HG03066 (cell line): ENCODE data around the gene HSPB1.
"Not testable (repeated sequence)": the region's sequence is repeated elsewhere in the genome, so short reads cannot be mapped to it uniquely, and the experiment has no call there.

Experiments
- ATAC-seq: cut with Tn5 transposase; IDR thresholded peaks from one replicate; pipeline ENCODE4 v1.9.1; 2021; ENCODE audit warnings: low read depth; ENCODE audit not compliant: unreplicated experiment

The HSPB1 gene

GRCh38 chr7:76281006-76281705 lies 21.3 kb upstream of the HSPB1 start:
- ATAC-seq, result no peak

DNA sequence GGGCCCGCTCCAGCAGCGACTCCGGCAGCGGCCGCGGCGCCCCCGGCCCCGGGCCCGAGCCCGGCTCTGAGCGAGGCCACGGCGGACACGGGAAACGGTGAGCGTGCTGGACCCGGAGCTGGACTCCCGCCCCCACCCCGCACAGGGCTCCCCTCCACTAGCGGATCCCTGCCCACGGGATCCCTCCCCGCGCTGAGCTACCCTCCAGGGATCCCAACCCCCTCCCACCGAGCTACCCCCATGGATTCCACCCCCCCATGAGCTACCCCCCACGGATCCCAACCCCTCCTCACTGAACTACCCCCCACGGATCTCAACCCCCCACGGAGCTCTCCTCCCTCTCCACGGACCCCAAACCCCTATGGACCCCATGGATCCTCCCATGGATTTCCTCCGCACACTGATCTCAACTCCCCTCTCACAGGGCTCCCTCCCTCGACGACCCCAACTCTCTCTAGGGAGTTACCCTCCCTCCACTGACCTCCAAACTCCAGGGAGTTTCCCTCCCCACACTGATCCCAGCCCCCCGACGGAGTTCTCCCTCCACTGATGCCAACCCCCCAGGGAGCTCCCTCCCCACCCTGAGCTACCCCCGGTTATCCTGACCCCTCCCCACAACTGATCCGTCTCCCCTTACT lies 20.6 kb upstream of the HSPB1 start:
- no peak for ATAC-seq

DNA sequence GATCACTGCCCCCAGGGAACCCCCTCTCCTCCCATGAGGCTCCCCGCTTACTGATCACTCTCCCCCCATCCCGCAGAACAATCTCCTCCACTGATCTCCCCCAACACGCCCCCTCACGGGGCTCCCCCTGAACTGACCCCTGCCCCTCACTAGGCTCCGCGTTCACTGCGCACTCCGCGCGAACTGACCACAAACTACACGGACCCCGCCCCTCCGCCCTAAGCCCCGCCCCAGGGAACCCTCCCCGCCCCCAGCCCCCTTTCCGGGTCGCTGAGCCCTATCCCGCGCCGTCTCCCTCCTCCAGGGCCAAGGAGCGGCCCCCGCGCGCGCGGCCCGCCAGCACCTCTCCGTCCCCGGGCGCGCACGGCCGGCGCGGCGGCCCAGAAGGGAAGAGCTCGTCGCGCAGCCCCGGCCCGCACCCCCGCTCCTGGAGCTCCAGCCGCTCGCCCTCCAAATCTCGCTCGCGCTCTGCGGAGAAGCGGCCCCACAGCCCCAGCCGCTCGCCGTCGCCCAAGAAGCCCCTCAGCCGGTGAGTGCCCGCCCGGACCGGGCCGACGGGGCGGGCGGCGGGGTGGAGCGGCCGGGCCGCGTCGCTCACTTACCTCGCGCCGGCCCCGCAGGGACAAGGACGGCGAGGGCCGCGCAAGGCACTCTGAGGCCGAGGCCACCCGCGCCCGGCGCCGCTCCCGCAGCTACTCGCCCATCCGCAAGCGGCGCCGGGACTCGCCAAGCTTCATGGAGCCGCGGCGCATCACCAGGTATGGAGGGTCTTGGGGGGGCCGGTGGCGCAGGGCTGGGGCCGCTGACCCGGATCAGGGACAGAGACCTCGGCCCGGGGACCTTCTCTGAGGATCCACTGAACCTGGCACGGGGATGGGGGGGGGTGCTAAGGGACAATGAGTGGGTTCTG lies 19.9 kb upstream of the HSPB1 start:
- ATAC-seq, result no peak

DNA sequence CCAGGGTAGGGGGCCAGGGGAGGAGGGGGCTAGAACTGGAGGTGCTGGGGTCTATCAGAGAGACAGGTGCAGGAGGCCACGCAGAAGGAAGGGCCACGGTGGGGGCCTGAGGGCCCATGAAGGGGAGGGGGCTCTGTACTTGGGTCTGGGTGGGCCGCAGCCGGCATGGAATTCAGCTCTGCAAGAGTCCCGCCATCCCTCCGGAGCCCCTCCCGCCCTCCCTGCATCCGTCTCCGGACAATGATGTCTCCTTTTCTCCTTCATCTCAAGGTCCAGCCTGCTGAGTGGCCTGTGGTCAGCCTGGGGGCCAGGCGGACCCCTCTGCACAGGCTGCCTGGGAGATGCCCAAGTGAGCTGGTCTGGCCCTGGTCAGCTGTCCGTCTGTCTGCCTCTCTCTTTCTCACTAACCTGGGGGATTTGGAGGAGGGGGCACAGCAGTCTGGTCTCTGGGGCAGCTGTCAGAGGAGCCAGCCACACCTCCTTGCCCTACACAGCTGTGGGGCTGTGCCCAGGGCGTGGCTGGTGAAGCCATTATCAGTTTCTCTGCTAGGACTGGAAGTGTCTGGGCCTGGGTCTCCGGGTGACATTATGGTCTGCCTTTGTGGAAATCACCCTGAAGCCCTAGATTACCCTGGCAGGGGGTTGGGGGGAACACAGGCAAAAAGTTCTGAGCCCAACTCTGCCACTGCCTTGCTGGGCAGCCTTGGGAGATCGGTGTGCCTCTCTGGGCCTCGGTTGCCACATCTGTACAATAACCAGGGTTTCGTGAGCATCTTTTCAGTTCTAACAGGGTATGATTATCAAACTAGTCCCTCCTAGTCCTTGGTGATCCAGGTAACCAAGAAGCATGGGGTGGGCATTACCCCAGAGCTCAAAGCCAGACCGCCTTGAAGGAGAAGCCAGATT lies 19.0 kb upstream of the HSPB1 start:
- no peak for ATAC-seq

DNA sequence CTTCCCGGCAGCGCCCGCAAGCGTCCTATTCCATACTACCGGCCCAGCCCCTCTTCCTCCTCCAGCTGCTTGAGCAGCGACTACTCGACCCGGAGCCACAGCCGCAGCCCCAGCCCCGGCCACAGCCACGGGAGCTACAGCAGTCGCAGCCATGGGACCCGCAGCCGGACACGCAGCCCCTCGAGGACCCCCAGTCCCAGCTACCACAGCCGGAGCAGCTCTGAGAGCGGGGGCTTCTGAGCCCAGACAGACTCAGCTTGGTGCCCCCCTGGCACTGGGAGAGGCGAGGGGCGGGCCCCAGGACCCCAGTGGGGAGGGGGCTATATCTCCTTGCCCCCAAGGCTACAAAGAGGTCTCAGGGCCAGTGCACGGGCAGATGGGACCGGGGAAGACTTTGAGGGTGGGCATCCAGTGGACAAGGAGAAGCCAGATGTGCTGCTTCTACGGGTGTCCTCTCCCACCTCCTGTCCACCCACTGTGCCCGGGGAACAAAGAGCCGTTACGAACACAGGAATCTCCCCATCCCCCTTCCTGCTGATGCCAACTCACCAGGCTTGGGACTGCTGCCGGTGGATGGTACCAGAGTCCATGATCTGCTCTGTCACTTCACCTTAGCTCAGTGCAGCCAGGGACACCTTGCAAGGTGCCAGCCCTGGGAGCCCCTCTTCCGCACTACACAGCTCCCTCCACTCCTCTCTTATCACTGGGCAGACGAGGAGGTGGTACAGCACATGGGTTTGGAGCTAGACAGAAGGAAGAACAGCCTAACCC lies 16.7 kb upstream of the HSPB1 start:
- no peak for ATAC-seq

DNA sequence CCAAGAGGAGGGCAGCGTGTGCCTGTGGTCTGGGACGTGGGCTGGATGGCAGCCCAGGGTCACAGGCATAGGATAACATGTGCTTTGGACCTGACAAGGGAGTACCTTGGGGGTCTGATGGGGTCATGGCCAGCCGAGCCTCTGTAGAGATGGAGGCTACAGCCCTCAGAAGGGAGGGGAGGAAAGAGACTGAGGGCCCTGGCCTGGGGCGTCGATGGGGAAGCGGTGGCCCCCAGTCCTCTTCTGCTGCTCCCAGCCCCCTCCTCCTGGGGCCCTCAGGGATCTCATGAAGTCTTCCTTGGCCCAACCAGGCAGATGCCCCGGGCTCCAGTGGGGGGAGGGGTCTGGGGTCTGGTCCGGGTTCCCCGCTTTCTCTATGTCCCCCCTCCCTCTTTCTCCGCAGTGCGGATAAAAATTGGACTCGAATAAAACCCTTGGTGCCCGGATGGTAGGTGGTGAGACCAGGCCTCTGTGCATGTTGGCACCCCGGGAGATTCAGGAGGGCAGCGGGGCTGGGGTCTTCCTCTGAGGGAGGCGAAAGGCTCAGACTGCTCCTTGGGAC lies 15.6 kb upstream of the HSPB1 start:
- no peak for ATAC-seq

- ATAC-seq, result not testable (repeated sequence)
Observed at GRCh38 chr7:76290847-76291350, 11.6 kb upstream of the HSPB1 start.

- ATAC-seq, result peak; percentile 85
Observed at GRCh38 chr7:76291351-76292212, 10.9 kb upstream of the HSPB1 start.

- ATAC-seq, result no peak
Observed at GRCh38 chr7:76292213-76292573, 10.3 kb upstream of the HSPB1 start.

GRCh38 chr7:76292911-76293310 lies 9.6 kb upstream of the HSPB1 start:
- not testable (repeated sequence) for ATAC-seq

- no peak for ATAC-seq
Observed at GRCh38 chr7:76293407-76293901, 9.0 kb upstream of the HSPB1 start.

DNA sequence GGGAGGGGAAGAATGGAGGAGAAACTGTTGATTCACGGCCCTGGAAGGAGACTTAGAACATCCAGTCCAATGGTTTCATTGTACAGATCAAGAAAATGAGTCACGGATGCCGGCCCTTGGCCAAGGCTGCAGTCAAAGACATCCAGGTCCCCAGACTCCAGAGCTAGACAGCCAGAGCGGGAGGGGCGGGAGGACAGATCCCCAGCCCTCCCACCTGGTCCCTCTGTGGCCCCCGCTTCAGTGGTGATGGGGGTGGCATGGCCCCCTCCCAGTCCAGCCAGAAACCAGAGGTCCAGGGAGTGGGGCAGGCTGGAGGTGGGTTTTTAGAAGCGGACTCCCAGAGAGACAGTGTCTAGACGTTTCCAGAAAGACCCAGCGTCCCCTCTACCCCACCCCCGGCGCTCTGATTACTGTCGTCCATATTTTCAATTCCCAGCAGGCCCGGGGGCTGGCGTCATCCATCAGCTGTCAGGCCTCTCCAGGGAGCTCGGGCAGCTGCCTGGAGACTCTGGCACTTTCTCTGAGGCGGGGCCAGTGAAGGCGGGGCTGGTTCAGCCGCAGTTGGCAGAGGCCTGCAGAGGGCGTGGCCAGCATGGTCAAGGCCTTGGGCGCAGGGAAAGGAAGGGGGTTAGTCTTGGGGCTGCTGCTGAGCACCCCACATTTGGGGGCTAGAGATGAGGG lies 8.0 kb upstream of the HSPB1 start:
- no peak for ATAC-seq

- ATAC-seq, result no peak
Observed at GRCh38 chr7:76296743-76297740, 5.4 kb upstream of the HSPB1 start.

DNA sequence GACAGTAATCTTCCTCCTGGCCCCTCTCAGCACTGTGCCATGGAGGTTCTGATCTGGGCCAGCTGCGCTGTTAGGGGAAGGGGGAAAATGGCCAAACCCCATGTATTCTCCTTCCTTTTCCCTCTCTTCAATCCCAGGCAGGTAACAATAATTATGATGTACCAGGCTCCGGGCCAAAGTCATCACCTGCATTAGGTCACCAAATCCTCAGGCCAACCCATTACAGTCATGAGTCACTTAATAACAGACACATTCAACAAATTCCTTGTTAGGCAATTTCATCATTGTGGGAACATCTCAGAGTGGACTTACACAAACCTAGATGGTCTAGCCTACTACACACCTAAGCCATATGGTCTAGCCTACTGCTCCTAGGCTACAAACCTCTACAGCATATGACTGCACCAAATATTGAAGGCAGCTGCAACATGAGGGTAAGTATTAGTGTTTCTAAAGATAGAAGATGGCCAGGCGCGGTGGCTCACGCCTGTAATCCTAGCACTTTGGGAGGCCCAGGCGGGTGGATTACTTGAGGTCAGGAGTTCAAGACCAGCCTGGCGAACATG lies 2.2 kb upstream of the HSPB1 start:
- ATAC-seq, result no peak

- no peak for ATAC-seq
Observed at GRCh38 chr7:76301000-76301399, 1.5 kb upstream of the HSPB1 start.
